HepG2 (cell line): ENCODE data around the gene SDC4. TPM values are rescaled to one million over a fixed set of nuclear protein-coding genes. Genes with fewer than 3 reads are reported as not detected.

ENCODE experiments used
- ERF ChIP-seq: IDR thresholded peaks from 2 replicates; pipeline ENCODE4 v1.6.1; 2018; ENCODE audit warnings: missing biosample characterization, missing genetic modification reagents
- ETV6 ChIP-seq: sonication (generic); formaldehyde crosslinking; conservative IDR thresholded peaks from 2 replicates; pipeline ENCODE4 v1.4.0; 2020; ENCODE audit warnings: missing genetic modification reagents
- GLMP ChIP-seq: sonication (generic); formaldehyde crosslinking; IDR thresholded peaks from 2 replicates; pipeline ENCODE4 v1.9.0; 2021; ENCODE audit warnings: missing genetic modification reagents, mild to moderate bottlenecking, borderline replicate concordance
- HNF4G ChIP-seq, 2 experiments: sonication (generic) in 1 of 2; formaldehyde crosslinking in 1 of 2; IDR thresholded peaks; 2 replicates each; pipeline versions ENCODE4 v1.4.0 to v1.6.1; 2011 to 2020; ENCODE audit warnings: borderline replicate concordance in 2 of 2, low read depth in 2 of 2, mild to moderate bottlenecking in 2 of 2, low read length in 1 of 2, missing genetic modification reagents in 1 of 2, moderate library complexity in 1 of 2
- MAFG ChIP-seq: sonication (generic); formaldehyde crosslinking; IDR thresholded peaks from 2 replicates; pipeline ENCODE4 v1.5.1; 2020; ENCODE audit warnings: mild to moderate bottlenecking, missing genetic modification reagents
- RORA ChIP-seq: sonication (generic); formaldehyde crosslinking; IDR thresholded peaks from 2 replicates; pipeline ENCODE4 v1.5.0; 2020; ENCODE audit warnings: mild to moderate bottlenecking, missing genetic modification reagents, moderate library complexity
- SRF ChIP-seq: IDR thresholded peaks from 2 replicates; pipeline ENCODE4 v1.6.1; 2011; ENCODE audit warnings: mild to moderate bottlenecking, low read depth, low read length, moderate library complexity
- SRY ChIP-seq: sonication (generic); formaldehyde crosslinking; IDR thresholded peaks from 2 replicates; pipeline ENCODE4 v1.8.0; 2022; ENCODE audit warnings: mild to moderate bottlenecking, missing genetic modification reagents
- TBX2 ChIP-seq: sonication (generic); formaldehyde crosslinking; IDR thresholded peaks from 2 replicates; pipeline ENCODE4 v1.5.0; 2020; ENCODE audit warnings: missing genetic modification reagents, mild to moderate bottlenecking, borderline replicate concordance
- TEAD2 ChIP-seq: sonication (generic); formaldehyde crosslinking; IDR thresholded peaks from 2 replicates; pipeline ENCODE4 v1.9.0; 2021; ENCODE audit warnings: missing genetic modification reagents
- ZNF318 ChIP-seq: sonication (generic); formaldehyde crosslinking; IDR thresholded peaks from 2 replicates; pipeline ENCODE4 v1.4.0; 2020; ENCODE audit warnings: mild to moderate bottlenecking, missing genetic modification reagents
- ZNF34 ChIP-seq: sonication (generic); formaldehyde crosslinking; IDR thresholded peaks from 2 replicates; pipeline ENCODE4 v1.4.0; 2020; ENCODE audit warnings: mild to moderate bottlenecking, missing genetic modification reagents, borderline replicate concordance
- ZNF761 ChIP-seq: sonication (generic); formaldehyde crosslinking; conservative IDR thresholded peaks from 2 replicates; pipeline ENCODE4 v1.4.0; 2020; ENCODE audit warnings: mild to moderate bottlenecking, missing genetic modification reagents
- polyA plus RNA-seq, 8 experiments: library from polyadenylated mRNA; depleted of rRNA in 3 of 8; stranded (reverse) in 7 of 8; unstranded in 1 of 8; fragments of >200 nt; fragmentation: Illumina TruSeq in 4 of 8; extraction: Trizol in 4 of 8; gene quantifications; 2 replicates each; pipeline versions ENCODE4 v1.2.1 to v1.2.3, GENCODE V29; 2011 to 2016; ENCODE audit warnings: low read depth in 4 of 8, missing spikeins in 1 of 8, mixed read lengths in 1 of 8; ENCODE audit not compliant: insufficient read depth in 1 of 8
- total RNA-seq, 5 experiments: library from RNA; depleted of rRNA; stranded (reverse); fragments of >200 nt; fragmentation: Illumina TruSeq; extraction: Trizol; gene quantifications; 2 replicates each; pipeline ENCODE4 v1.2.3, GENCODE V29; 2016; ENCODE audit warnings: low read depth in 1 of 5
- TF ChIP-seq, protein P1 (sequence below): sonication (generic); formaldehyde crosslinking; IDR thresholded peaks from 2 replicates; pipeline ENCODE4 v1.5.0; 2020; ENCODE audit warnings: mild to moderate bottlenecking, missing genetic modification reagents
- TF ChIP-seq, protein P2 (sequence below): sonication (generic); formaldehyde crosslinking; IDR thresholded peaks from 2 replicates; pipeline ENCODE4 v1.5.0; 2020; ENCODE audit warnings: missing genetic modification reagents, mild to moderate bottlenecking, borderline replicate concordance

The SDC4 gene
- total and polyA plus RNA-seq, 2 of the 13 experiments (the other 11 are each of a cell fraction or from before 2014, with no cell fraction given): 49.0 to 65.1 TPM

GRCh38 chr20:45344168-45344860 lies 3.9 kb downstream of the SDC4 start (continued):
- TF ChIP-seq ZNF318 (CRISPR knock-in tag) (no peak), TEAD2 (no peak), ZNF761 (CRISPR knock-in tag) (peak; percentile 88; the same call in 1 of the 2 replicates), GLMP (CRISPR knock-in tag) (no peak), ZNF34 (CRISPR knock-in tag) (0 out of 2 replicates have a peak, but pooled peaks have one; percentile 44), ERF (CRISPR knock-in tag) (peak; percentile 78), SRF (0 out of 2 replicates have a peak, but pooled peaks have one; percentile 2), HNF4G (IDR thresholded peaks at IDR 0.05; ENCODE audit: borderline replicate concordance, low read depth, low read length) (peak; percentile 60; the same call in 1 of the 2 replicates), HNF4G (CRISPR knock-in tag; IDR thresholded peaks at IDR 0.05; ENCODE audit: borderline replicate concordance, low read depth) (no peak), TBX2 (CRISPR knock-in tag) (peak; percentile 49; the same call in 1 of the 2 replicates), MAFG (CRISPR knock-in tag) (peak; percentile 38; the same call in 1 of the 2 replicates), ETV6 (0 out of 2 replicates have a peak, but pooled peaks have one; percentile 13), RORA (peak; percentile 56; the same call in 1 of the 2 replicates), SRY (peak; percentile 60; the same call in 1 of the 2 replicates)
- TF ChIP-seq, protein P1, sequence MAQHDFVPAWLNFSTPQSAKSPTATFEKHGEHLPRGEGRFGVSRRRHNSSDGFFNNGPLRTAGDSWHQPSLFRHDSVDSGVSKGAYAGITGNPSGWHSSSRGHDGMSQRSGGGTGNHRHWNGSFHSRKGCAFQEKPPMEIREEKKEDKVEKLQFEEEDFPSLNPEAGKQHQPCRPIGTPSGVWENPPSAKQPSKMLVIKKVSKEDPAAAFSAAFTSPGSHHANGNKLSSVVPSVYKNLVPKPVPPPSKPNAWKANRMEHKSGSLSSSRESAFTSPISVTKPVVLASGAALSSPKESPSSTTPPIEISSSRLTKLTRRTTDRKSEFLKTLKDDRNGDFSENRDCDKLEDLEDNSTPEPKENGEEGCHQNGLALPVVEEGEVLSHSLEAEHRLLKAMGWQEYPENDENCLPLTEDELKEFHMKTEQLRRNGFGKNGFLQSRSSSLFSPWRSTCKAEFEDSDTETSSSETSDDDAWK: no peak
- TF ChIP-seq, protein P2, sequence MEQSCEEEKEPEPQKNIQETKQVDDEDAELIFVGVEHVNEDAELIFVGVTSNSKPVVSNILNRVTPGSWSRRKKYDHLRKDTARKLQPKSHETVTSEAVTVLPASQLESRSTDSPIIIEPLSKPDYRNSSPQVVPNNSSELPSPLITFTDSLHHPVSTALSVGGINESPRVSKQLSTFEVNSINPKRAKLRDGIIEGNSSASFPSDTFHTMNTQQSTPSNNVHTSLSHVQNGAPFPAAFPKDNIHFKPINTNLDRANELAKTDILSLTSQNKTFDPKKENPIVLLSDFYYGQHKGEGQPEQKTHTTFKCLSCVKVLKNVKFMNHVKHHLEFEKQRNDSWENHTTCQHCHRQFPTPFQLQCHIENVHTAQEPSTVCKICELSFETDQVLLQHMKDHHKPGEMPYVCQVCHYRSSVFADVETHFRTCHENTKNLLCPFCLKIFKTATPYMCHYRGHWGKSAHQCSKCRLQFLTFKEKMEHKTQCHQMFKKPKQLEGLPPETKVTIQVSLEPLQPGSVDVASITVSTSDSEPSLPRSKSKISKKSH (CRISPR knock-in tag): peak; percentile 24; the same call in 1 of the 2 replicates
